ENCODE data around the gene UXS1. TPM values are rescaled to one million over a fixed set of nuclear protein-coding genes. Genes with fewer than 3 reads are reported as not detected.

UXS1 gene
- total RNA-seq, 4 donors from 2014 or later, result 32.2 to 94.2 (median 36.0) TPM

GRCh38 chr2:106053116-106053515 is 141.0 kb downstream of the UXS1 start:
- H3K27ac ChIP-seq, result no peak overlapping the region
- H3K9me3 ChIP-seq, result no peaks in the 10 kb centered on the region
- no peak overlapping the region for H3K4me3 ChIP-seq (replicated peaks in 1 of 3)
- H3K4me1 ChIP-seq, result no peaks in the 10 kb centered on the region
- intact Hi-C loops (cut with DNase I), result no loop called here
- DNase-seq, result no peak
- WGBS, 2 donors, result 77 to 88% methylated on average over 2 of the region's 2 CpGs
- no peaks in the 10 kb centered on the region for H3K27me3 ChIP-seq
- no peaks in the 10 kb centered on the region for H3K36me3 ChIP-seq
- TF ChIP-seq POLR2A (IDR thresholded peaks at IDR 0.05), result no peak
- TF ChIP-seq, protein P1, sequence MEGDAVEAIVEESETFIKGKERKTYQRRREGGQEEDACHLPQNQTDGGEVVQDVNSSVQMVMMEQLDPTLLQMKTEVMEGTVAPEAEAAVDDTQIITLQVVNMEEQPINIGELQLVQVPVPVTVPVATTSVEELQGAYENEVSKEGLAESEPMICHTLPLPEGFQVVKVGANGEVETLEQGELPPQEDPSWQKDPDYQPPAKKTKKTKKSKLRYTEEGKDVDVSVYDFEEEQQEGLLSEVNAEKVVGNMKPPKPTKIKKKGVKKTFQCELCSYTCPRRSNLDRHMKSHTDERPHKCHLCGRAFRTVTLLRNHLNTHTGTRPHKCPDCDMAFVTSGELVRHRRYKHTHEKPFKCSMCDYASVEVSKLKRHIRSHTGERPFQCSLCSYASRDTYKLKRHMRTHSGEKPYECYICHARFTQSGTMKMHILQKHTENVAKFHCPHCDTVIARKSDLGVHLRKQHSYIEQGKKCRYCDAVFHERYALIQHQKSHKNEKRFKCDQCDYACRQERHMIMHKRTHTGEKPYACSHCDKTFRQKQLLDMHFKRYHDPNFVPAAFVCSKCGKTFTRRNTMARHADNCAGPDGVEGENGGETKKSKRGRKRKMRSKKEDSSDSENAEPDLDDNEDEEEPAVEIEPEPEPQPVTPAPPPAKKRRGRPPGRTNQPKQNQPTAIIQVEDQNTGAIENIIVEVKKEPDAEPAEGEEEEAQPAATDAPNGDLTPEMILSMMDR (IDR thresholded peaks at IDR 0.05), result no peak

- DNase-seq, result no peak
- Histone ChIP-seq H3K4me1 (peaks cover 7 to 12% of the 10 kb centered on the region in 2 donors), H3K4me3 (replicated peaks in 1 of 3) (no peak overlapping the region), H3K27ac (no peak overlapping the region), H3K36me3 (no peaks in the 10 kb centered on the region), H3K27me3 (no peaks in the 10 kb centered on the region), H3K9me3 (no peaks in the 10 kb centered on the region)
- intact Hi-C loops (cut with DNase I), result no loop called here
- WGBS, 2 donors, result 89 to 93% methylated on average over 6 of the region's 6 CpGs
- no peak for TF ChIP-seq POLR2A (IDR thresholded peaks at IDR 0.05)
- TF ChIP-seq, protein P1 (IDR thresholded peaks at IDR 0.05), result no peak
Measured at GRCh38 chr2:106044859-106045258, 149.2 kb downstream of the UXS1 start.

- Histone ChIP-seq H3K36me3 (no peaks in the 10 kb centered on the region), H3K27ac (no peak overlapping the region), H3K4me3 (replicated peaks in 1 of 3) (no peak overlapping the region), H3K27me3 (no peaks in the 10 kb centered on the region), H3K9me3 (no peaks in the 10 kb centered on the region), H3K4me1 (peaks cover 7 to 12% of the 10 kb centered on the region in 2 donors)
- WGBS, 2 donors, result 75% methylated on average over 4 of the region's 4 CpGs
- TF ChIP-seq, protein P1 (IDR thresholded peaks at IDR 0.05), result no peak
- TF ChIP-seq POLR2A (IDR thresholded peaks at IDR 0.05), result no peak
- no peak for DNase-seq
- intact Hi-C loops (cut with DNase I), result no loop called here
Measured at GRCh38 chr2:106044021-106044420, 150.1 kb downstream of the UXS1 start.
